ENCODE data around the gene NEUROD6.

The NEUROD6 gene

DNA sequence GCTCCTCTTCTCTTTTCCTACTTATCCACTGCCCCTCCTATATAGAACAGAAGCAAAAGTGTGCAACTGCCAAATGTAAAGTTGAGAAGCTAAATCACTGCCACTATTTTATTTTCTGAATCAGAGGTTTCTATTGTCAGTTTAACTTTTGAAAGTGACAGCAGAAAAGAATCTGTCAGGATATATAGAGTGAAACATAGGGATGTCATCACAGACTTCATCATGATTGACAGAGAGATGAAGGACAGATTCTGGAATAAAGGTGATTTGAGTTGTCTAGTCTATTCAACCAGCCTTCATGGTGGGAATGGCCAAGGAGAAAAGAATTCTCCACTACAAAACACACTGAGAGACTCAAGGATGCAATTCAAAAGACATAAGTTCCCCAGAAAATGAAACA is 19.9 kb downstream of the NEUROD6 start:
- in situ Hi-C loops (cut with MboI; ENCODE audit: low pct_unique_long_range_greater_than_20kb, low sequenced_read_pairs, unreplicated experiment) = no loop called here
- TF ChIP-seq, protein P1, sequence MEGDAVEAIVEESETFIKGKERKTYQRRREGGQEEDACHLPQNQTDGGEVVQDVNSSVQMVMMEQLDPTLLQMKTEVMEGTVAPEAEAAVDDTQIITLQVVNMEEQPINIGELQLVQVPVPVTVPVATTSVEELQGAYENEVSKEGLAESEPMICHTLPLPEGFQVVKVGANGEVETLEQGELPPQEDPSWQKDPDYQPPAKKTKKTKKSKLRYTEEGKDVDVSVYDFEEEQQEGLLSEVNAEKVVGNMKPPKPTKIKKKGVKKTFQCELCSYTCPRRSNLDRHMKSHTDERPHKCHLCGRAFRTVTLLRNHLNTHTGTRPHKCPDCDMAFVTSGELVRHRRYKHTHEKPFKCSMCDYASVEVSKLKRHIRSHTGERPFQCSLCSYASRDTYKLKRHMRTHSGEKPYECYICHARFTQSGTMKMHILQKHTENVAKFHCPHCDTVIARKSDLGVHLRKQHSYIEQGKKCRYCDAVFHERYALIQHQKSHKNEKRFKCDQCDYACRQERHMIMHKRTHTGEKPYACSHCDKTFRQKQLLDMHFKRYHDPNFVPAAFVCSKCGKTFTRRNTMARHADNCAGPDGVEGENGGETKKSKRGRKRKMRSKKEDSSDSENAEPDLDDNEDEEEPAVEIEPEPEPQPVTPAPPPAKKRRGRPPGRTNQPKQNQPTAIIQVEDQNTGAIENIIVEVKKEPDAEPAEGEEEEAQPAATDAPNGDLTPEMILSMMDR (IDR thresholded peaks at IDR 0.05; ENCODE audit: extremely low read depth, insufficient read depth, missing control alignments) = no peak
- DNase-seq (ENCODE audit: low spot score) = no peak

DNA sequence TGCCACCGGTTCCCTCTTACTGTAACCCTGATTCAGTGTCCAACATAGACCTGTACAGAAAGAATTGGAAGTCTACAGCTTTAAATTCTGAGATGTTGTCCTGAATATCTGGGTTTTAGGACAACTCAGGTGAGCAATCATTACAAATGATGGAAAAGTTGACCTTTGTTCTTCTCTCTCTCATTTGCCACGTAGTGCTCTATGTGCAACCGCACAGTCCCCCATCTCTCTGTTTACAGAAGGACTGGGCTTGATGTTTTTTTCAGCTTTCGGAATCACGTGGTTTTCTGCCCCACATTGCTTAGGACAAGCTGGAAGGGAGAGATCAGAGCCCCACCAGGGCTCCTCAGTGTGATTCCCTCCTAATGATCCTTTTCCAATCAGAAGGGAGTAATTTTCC is 22.2 kb downstream of the NEUROD6 start:
- TF ChIP-seq, protein P1 (IDR thresholded peaks at IDR 0.05; ENCODE audit: extremely low read depth, insufficient read depth, missing control alignments) = no peak
- in situ Hi-C loops (cut with MboI; ENCODE audit: low pct_unique_long_range_greater_than_20kb, low sequenced_read_pairs, unreplicated experiment) = no loop called here
- DNase-seq (ENCODE audit: low spot score) = no peak

DNA sequence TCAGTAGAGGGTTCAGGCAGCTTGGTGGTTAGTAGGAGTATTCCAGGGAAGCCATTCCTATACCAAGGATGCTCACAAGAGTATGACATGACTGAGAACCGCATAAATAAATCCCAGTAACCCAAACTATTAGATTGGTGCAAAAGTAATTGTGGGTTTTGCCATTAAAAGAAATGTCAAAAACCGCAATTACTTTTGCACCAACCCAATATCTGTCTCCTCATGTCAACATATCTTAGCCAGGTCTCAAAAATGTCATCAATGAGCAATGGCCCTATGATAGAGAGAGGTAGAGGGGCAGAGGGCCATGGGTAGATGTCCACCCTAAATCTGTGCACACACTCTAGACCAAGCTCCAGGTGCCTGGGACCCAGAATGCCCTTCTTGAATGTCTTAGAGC is 23.6 kb downstream of the NEUROD6 start:
- DNase-seq (ENCODE audit: low spot score) = no peak
- TF ChIP-seq, protein P1 (IDR thresholded peaks at IDR 0.05; ENCODE audit: extremely low read depth, insufficient read depth, missing control alignments) = no peak
- in situ Hi-C loops (cut with MboI; ENCODE audit: low pct_unique_long_range_greater_than_20kb, low sequenced_read_pairs, unreplicated experiment) = no loop called here

GRCh38 chr7:31315758-31316157 is 24.8 kb downstream of the NEUROD6 start:
- TF ChIP-seq, protein P1 (IDR thresholded peaks at IDR 0.05; ENCODE audit: extremely low read depth, insufficient read depth, missing control alignments) = no peak
- in situ Hi-C loops (cut with MboI; ENCODE audit: low pct_unique_long_range_greater_than_20kb, low sequenced_read_pairs, unreplicated experiment) = no loop called here
- DNase-seq (ENCODE audit: low spot score) = no peak

DNA sequence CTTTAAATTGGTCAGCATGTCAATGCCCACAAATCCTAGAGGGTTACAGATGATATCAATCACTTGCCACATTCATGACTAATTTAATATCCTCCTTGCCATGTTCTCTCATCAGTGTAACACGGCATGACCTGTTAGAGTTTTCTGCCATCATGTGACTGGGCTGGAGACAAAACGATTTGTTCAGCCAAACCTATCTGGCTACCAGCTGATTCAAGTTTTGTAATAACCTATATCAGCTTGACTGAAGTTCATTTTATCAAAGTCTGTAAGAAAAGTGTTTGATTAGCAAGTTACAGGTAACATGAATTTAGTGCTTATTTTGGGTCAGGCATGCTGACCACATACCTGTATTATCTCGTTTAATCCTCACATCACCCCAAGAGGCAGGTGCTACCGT is 25.7 kb downstream of the NEUROD6 start:
- in situ Hi-C loops (cut with MboI; ENCODE audit: low pct_unique_long_range_greater_than_20kb, low sequenced_read_pairs, unreplicated experiment) = no loop called here
- DNase-seq (ENCODE audit: low spot score) = no peak
- TF ChIP-seq, protein P1 (IDR thresholded peaks at IDR 0.05; ENCODE audit: extremely low read depth, insufficient read depth, missing control alignments) = no peak

GRCh38 chr7:31312889-31313288 is 27.6 kb downstream of the NEUROD6 start:
- TF ChIP-seq, protein P1 (IDR thresholded peaks at IDR 0.05; ENCODE audit: extremely low read depth, insufficient read depth, missing control alignments) = no peak
- DNase-seq (ENCODE audit: low spot score) = no peak
- in situ Hi-C loops (cut with MboI; ENCODE audit: low pct_unique_long_range_greater_than_20kb, low sequenced_read_pairs, unreplicated experiment) = no loop called here

DNA sequence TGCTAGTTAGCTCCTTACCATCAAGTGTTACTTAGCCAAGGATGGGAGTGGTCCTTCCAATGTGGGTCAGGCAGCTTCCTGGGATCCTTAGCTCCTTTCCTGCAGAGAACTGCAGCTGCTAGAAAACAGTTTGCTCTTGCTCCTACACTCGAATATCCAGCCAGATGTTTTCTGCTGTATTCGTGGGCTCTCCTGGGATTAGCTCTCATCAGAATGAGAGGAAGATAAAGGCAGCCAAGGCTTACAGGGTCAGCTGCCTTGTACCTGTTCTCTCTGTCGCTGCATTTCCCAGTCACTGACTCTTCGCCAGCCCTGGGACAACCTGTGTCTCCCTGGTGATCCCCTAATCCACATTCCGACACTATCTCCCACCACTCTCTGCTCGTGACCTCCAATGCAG is 29.0 kb downstream of the NEUROD6 start:
- TF ChIP-seq, protein P1 (IDR thresholded peaks at IDR 0.05; ENCODE audit: extremely low read depth, insufficient read depth, missing control alignments) = no peak
- DNase-seq (ENCODE audit: low spot score) = no peak
- in situ Hi-C loops (cut with MboI; ENCODE audit: low pct_unique_long_range_greater_than_20kb, low sequenced_read_pairs, unreplicated experiment) = no loop called here

All from GM13977 (cell line).